GM18519 (cell line): ENCODE measurements around the gene STK11IP.

Experiments
- ATAC-seq: cut with Tn5 transposase; IDR thresholded peaks from one replicate; pipeline ENCODE4 v1.9.1; 2021; ENCODE audit warnings: mild to moderate bottlenecking, moderate library complexity; ENCODE audit not compliant: unreplicated experiment, low FRiP score

The STK11IP gene

DNA sequence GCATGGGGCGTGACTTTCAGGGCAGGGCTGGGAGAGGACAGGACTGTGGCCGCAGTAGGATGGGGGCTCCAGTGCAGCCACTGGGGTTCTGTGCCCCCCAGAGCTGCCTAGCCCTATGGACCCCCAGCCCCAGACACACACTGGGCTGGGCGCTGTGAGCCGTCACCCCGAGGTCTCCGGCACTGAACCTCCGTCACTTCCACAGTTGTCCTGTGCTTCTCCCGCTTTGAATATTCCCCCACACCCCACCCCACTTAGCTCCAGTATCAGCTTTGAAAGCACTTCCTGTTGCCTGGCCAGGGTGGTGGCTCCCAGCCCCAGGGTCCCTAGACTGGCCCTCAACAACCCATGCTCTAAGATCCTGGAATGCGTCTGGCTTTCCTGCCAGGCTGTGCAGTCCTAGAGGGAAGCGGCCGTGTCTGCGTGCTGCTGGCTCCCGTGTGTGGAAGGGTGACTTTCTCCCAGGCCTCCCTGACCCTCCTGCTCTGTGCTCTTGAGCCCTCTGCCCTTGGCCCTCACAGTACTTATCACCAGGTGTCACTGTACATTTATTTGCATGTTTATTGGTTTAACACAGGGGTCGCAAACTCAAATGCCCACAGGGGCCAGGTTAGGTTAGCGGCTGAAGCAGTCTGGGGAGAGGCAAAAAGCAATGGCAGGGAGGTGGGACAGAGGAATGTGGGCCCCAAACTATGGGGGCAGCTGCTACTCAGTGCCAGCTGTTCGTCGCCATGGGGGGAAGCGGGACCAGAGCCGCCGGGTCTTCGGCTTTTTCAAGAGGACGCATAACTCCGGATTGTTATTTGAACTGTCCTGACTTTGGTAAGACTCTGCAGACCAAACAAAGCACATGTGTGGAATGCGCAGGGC lies 36.2 kb upstream of the STK11IP start:
- ATAC-seq, result no peak

DNA sequence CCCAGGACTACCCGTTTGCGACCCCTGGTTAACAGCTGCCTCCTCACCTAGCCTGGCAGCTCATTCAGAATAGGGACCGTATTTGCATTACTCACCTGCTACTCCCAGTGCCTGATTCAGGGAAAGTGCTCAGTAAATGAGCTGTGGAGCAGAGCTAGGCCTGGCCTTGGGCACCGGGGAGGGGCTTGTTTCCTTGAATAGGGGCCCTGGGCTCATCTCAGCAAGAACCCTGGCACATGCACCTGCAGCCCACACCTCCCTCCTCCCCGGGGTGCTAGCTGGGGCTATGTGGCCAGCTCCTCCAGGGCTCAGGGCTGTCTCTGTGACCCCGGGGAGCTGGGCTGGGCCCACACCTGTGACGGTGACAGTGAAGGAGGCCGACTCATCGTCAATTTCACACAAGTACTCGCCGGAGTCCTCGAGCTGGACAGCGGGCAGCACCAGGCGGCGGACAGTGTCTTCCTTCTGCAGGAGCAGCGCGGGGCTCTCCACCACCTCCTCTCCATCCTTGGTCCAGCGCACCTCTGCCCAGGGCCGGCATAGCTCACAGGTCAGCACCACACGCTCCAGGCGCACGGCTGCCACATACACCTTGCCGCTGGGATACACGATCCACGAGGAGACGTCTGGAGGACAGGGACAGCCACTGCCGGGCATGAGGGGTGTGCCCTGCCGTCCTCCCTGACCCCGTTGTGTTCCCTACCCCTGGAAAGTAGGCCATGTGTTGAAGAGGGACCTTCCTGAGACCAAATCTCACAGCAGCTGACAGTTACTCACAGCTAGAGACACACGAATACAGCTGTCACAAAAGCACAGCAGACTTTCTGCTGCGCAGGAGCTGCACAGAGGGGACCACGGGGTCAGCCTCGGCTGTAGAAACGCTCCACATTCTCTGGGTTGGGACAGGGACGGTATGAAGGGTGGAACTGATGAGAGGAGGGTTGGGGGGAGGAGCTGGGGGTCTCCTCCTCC lies 35.3 kb upstream of the STK11IP start:
- ATAC-seq, result no peak

GRCh38 chr2:219563271-219563928 lies 34.3 kb upstream of the STK11IP start:
- no peak for ATAC-seq

DNA sequence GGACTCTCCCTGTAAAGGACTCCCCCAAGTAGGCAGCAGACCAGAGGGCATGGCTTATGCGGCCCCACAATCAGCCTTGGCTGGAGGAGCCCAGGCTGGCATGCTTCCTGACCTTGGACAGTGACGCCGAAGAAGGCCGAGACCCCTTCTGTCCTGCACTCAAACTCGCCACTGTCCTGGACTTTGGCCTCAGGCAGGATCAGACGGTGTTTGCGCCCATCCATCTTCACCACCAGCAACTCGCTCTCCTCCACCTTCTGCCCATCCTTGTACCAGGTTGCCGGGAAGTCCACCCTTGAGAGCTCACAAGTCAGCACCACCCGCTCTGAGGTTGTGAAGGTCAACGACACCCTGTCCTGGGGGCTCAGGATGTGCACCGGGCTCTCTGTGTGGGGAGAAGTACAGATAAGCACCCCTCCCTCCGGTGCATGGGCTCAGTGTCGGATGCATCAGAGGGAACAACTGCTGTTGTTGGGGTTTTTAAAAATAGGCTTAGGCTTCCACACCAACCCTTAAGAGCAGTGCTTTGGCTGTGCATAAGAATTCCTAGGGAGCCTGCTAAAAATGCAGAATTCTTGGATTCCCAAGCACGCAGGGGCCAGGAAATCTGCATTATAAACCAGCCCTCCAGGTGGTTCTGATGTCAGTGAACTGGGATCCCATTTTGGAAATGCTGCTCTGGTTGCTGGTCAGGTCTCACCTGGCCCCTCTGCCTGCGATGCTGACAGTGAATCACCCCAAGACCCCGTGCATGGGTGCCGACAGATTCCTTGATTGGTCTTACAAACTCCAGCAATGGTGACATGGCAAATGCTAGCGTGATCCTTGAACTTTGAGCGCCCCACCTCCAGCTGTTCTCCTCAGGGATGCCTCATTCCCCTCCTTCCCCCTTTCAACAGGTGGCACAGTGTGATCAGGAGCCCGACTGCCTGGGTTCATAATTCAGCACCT lies 32.3 kb upstream of the STK11IP start:
- no peak for ATAC-seq

- ATAC-seq, result no peak
Observed at GRCh38 chr2:219566640-219567039, 31.0 kb upstream of the STK11IP start.

DNA sequence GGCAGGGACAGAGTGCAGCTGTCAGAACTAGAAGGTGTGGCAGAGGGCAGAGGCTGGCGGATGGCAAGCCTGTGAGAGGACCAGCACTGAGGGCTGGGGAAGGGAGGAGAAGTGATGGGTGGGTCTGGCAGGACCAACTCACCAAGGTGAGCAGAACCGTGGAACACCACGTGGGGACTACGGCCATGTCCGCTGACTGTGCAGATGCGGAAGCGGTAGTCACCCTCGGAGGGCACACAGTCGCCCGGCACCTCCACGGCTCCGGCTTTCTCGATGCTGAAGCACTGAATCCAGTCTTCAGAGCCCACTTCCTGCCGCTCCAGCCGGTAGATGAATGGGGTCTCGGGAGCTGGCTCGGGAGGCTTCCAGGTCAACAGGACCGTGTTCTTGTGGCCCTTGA lies 30.5 kb upstream of the STK11IP start:
- no peak for ATAC-seq

GRCh38 chr2:219567791-219568361 lies 29.8 kb upstream of the STK11IP start:
- ATAC-seq, result no peak

- no peak for ATAC-seq
Observed at GRCh38 chr2:219569041-219569440, 28.6 kb upstream of the STK11IP start.

DNA sequence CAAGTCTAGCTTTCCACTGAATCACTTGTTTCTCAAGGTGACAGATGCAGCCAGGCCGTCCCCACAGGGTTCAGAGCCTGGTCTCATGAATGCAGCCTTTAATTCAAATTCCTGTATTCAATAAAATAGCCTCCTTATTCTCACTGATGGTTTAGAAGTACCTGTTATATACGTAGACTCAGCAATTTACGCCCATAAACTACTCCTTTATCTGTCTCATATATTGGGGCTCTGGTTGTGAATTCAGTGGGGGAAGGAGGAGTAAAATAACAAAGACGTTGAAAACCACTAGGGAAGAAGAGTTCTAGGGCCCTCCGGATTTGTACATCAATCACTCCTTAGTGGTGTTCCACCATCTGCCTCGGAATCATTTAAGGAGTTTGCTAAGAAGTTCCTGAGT lies 28.0 kb upstream of the STK11IP start:
- ATAC-seq, result no peak

GRCh38 chr2:219570194-219570923 lies 27.3 kb upstream of the STK11IP start:
- no peak for ATAC-seq

- no peak for ATAC-seq
Observed at GRCh38 chr2:219570924-219571310, 26.7 kb upstream of the STK11IP start.

- no peak for ATAC-seq
Observed at GRCh38 chr2:219571311-219572236, 26.1 kb upstream of the STK11IP start, which contains the start of gene OBSL1. Gene OBSL1, minus strand, starts transcription at chr2:219571539. Its CDS starts 307 bp downstream, at chr2:219571232.

GRCh38 chr2:219572237-219573001 lies 25.2 kb upstream of the STK11IP start, which contains the start of gene INHA:
Gene INHA, plus strand, starts transcription at chr2:219572310. Its CDS starts 65 bp downstream, at chr2:219572375.
- ATAC-seq, result no peak

DNA sequence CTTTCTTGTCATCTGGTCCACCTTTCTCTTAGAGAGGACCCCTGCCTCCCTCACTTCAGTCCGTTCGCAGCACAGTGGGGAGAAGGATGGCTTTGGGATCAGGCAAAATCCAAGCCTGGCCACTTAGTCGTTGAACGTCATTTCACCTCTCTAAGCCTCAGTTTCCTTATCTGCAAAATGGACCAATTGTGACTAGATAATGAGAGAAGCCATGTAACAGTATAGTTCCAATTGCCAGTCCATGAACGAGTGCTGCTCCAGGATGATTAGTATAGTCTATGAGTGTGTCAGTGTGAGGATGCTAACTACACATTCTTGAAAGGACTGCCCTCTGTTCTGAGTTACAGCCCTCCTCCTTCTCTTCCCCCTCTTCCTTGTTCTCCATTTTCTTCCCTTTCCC lies 24.5 kb upstream of the STK11IP start:
- ATAC-seq, result no peak

- ATAC-seq, result no peak
Observed at GRCh38 chr2:219574484-219575311, 23.0 kb upstream of the STK11IP start.
